Fibroblast of villous mesenchyme (primary cell): ENCODE results near the gene C11orf24. TPM values are rescaled to one million over a fixed set of nuclear protein-coding genes. Genes with fewer than 3 reads are reported as not detected.

Source experiments
- DNase-seq: peaks from one replicate; pipeline ENCODE4 v3.0.0-alpha.2; 2010; ENCODE audit warnings: low read depth
- H3K4me3 ChIP-seq: 2 replicates; pipeline ENCODE4 v1.5.1; 2011; ENCODE audit warnings: low read depth, mild to moderate bottlenecking, low read length
- CTCF ChIP-seq: IDR thresholded peaks from 2 replicates; pipeline ENCODE4 v1.5.1; 2012; ENCODE audit warnings: low read depth, mild to moderate bottlenecking, low read length; ENCODE audit not compliant: insufficient read depth
- total RNA-seq: library from RNA; depleted of rRNA; stranded (reverse); fragments of >200 nt; gene quantifications from 2 replicates; pipeline ENCODE4 v1.2.3, GENCODE V29; 2012

Gene C11orf24
- total RNA-seq, 1 donor = 50.1 TPM

GRCh38 chr11:68242616-68243015, 29.2 kb downstream of the C11orf24 start:
- no peak for TF ChIP-seq CTCF

DNA sequence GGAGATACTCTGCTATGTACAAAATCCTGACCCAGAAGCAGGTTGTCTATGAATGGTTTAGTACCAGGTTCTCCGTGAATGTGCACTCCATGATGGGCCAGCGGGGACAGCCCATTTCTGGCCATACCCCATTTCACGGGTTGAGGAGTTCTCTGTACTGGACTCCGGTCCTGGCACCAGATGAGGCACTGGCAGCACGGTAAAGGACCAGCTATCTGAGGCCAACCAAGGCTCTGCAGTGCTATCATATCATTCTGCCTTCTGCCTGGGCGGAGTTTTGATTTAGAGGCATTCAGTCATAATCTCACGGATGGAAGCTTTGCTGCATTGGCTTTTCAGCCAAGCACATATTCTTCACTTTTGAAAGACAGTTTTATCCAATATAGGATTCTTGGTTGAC, 40.2 kb downstream of the C11orf24 start:
- no peak overlapping the region for H3K4me3 ChIP-seq
- TF ChIP-seq CTCF = no peak
- DNase-seq = no peak

More at GRCh38 chr11:68242616-68243015, 29.2 kb downstream of the C11orf24 start:
- DNase-seq = no peak
- no peak overlapping the region for H3K4me3 ChIP-seq

GRCh38 chr11:68229601-68230000, 42.2 kb downstream of the C11orf24 start:
- no peak for TF ChIP-seq CTCF
- no peak for DNase-seq
- no peak overlapping the region for H3K4me3 ChIP-seq

DNA sequence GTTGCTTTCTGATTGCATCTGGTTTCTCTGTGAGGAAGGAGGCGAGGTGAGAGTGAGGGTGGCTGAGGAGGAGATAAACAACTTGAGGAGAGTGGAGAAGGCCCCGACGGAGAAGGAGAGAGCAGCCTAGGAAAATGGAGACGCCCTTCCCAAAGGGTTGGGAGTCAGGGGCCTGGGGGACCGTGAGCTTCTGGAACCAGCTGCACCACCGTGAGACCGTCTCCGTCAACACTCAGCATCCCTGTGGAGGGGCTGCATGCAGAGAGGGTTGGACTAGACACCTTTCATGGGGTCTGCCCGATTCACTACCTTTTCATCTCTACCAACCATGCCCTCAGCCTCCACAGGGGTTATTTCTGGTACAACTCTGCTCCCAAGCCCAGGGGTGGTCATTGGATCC, 45.4 kb downstream of the C11orf24 start:
- no peak for TF ChIP-seq CTCF
- DNase-seq = no peak
- no peak overlapping the region for H3K4me3 ChIP-seq

- DNase-seq = no peak
- no peak overlapping the region for H3K4me3 ChIP-seq
- TF ChIP-seq CTCF = no peak
These were observed 47.2 kb downstream of the C11orf24 start for GRCh38 chr11:68224606-68225005.

DNA sequence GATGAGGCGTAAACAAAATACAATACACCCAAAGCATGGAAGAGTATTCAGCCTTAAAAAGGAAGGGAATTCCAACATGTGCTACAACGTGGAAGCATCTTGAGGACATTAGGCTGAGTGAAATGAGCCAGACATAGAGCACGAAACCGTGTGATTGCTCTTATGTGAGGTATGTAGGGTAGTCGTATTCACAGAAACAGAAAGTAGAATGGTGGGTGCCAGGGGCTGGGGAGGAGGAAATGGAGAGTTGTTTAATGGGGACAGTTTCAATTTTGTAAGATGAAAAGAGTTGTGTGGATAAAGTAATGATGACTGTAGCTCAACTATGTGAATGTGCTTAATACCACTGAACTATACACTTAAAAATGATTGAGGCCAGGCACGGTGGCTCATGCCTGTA, 48.5 kb downstream of the C11orf24 start:
- no peak for DNase-seq
- no peak for TF ChIP-seq CTCF
- H3K4me3 ChIP-seq = no peak overlapping the region

DNA sequence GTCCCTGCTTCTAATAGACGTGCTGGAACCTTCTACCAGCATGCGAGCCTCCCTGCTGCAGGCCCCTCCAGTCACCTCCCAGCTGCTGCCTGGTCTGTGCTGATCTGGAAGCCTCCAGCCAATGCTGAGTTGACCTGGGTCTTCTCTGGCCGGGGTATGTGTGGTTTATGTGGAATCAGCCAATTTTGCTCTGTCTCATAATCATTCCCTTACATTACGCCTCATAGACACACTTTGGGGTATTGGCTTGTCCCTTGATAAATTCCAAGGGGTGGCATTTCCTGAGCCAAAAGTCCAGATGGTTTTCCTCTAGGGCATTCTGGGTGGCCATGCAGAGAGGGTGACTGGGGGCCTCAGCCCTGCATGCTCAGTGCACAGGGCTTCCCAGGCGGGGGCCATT, 50.4 kb downstream of the C11orf24 start:
- DNase-seq = no peak
- TF ChIP-seq CTCF = no peak
- H3K4me3 ChIP-seq = no peak overlapping the region
